Measurements from ENCODE around the gene SBNO2.
A peak's percentile ranks its signal among the peaks of the same experiment; 100 is the strongest.

SBNO2 gene

GRCh38 chr19:1111641-1112267 is 62.3 kb downstream of the SBNO2 start:
- Histone ChIP-seq H3K4me3 (ENCODE audit: low read length) (no peak overlapping the region), H3K9ac (ENCODE audit: low read length) (no peak overlapping the region), H3K27me3 (ENCODE audit: control insufficient read depth, insufficient read depth, low read length) (no peaks in the 10 kb centered on the region), H3K4me1 (ENCODE audit: control insufficient read depth, insufficient read depth, low read length) (peaks cover 23% of the 10 kb centered on the region), H3K9me3 (ENCODE audit: control insufficient read depth, low read length) (no peaks in the 10 kb centered on the region), H3K36me3 (ENCODE audit: control insufficient read depth, insufficient read depth, low read length) (peaks cover 5% of the 10 kb centered on the region)

- Histone ChIP-seq H3K27me3 (ENCODE audit: control insufficient read depth, insufficient read depth, low read length) (no peaks in the 10 kb centered on the region), H3K36me3 (ENCODE audit: control insufficient read depth, insufficient read depth, low read length) (peaks cover 5% of the 10 kb centered on the region), H3K4me1 (ENCODE audit: control insufficient read depth, insufficient read depth, low read length) (peaks cover 30% of the 10 kb centered on the region), H3K4me3 (ENCODE audit: low read length) (no peak overlapping the region), H3K9ac (ENCODE audit: low read length) (no peak overlapping the region), H3K9me3 (ENCODE audit: control insufficient read depth, low read length) (no peaks in the 10 kb centered on the region)
These were observed 63.0 kb downstream of the SBNO2 start for GRCh38 chr19:1110809-1111640.

GRCh38 chr19:1109697-1110671 is 64.1 kb downstream of the SBNO2 start:
- peaks cover 5% of the 10 kb centered on the region for H3K36me3 ChIP-seq (ENCODE audit: control insufficient read depth, insufficient read depth, low read length)
- H3K4me1 ChIP-seq (ENCODE audit: control insufficient read depth, insufficient read depth, low read length) = peaks cover 37% of the 10 kb centered on the region
- H3K4me3 ChIP-seq (ENCODE audit: low read length) = no peak overlapping the region

GRCh38 chr19:1109032-1109551 is 65.0 kb downstream of the SBNO2 start:
- Histone ChIP-seq H3K4me1 (ENCODE audit: control insufficient read depth, insufficient read depth, low read length) (peaks cover 37% of the 10 kb centered on the region), H3K9ac (ENCODE audit: low read length) (no peak overlapping the region), H3K9me3 (ENCODE audit: control insufficient read depth, low read length) (no peaks in the 10 kb centered on the region), H3K4me3 (ENCODE audit: low read length) (no peak overlapping the region), H3K36me3 (ENCODE audit: control insufficient read depth, insufficient read depth, low read length) (peaks cover 2% of the 10 kb centered on the region), H3K27me3 (ENCODE audit: control insufficient read depth, insufficient read depth, low read length) (no peaks in the 10 kb centered on the region)

More at GRCh38 chr19:1109697-1110671, 64.1 kb downstream of the SBNO2 start:
- H3K9me3 ChIP-seq (ENCODE audit: control insufficient read depth, low read length) = no peaks in the 10 kb centered on the region
- no peaks in the 10 kb centered on the region for H3K27me3 ChIP-seq (ENCODE audit: control insufficient read depth, insufficient read depth, low read length)
- H3K9ac ChIP-seq (ENCODE audit: low read length) = no peak overlapping the region

- Histone ChIP-seq H3K27me3 (ENCODE audit: control insufficient read depth, insufficient read depth, low read length) (no peaks in the 10 kb centered on the region), H3K9ac (ENCODE audit: low read length) (no peak overlapping the region), H3K36me3 (ENCODE audit: control insufficient read depth, insufficient read depth, low read length) (no peaks in the 10 kb centered on the region), H3K4me1 (ENCODE audit: control insufficient read depth, insufficient read depth, low read length) (peaks cover 32% of the 10 kb centered on the region), H3K4me3 (ENCODE audit: low read length) (no peak overlapping the region), H3K9me3 (ENCODE audit: control insufficient read depth, low read length) (no peaks in the 10 kb centered on the region)
These were observed 65.6 kb downstream of the SBNO2 start for GRCh38 chr19:1108291-1109031.

- Histone ChIP-seq H3K9me3 (ENCODE audit: control insufficient read depth, low read length) (no peaks in the 10 kb centered on the region), H3K27me3 (ENCODE audit: control insufficient read depth, insufficient read depth, low read length) (no peaks in the 10 kb centered on the region), H3K36me3 (ENCODE audit: control insufficient read depth, insufficient read depth, low read length) (no peaks in the 10 kb centered on the region), H3K4me3 (ENCODE audit: low read length) (no peak overlapping the region), H3K4me1 (ENCODE audit: control insufficient read depth, insufficient read depth, low read length) (peaks cover 32% of the 10 kb centered on the region), H3K9ac (ENCODE audit: low read length) (no peak overlapping the region)
These were observed 66.3 kb downstream of the SBNO2 start for GRCh38 chr19:1107661-1108261.

- no peaks in the 10 kb centered on the region for H3K36me3 ChIP-seq (ENCODE audit: control insufficient read depth, insufficient read depth, low read length)
- H3K4me1 ChIP-seq (ENCODE audit: control insufficient read depth, insufficient read depth, low read length) = peaks cover 35% of the 10 kb centered on the region
- H3K9ac ChIP-seq (ENCODE audit: low read length) = no peak overlapping the region
- H3K9me3 ChIP-seq (ENCODE audit: control insufficient read depth, low read length) = no peaks in the 10 kb centered on the region
- H3K27me3 ChIP-seq (ENCODE audit: control insufficient read depth, insufficient read depth, low read length) = no peaks in the 10 kb centered on the region
- H3K4me3 ChIP-seq (ENCODE audit: low read length) = no peak overlapping the region
These were observed 67.0 kb downstream of the SBNO2 start for GRCh38 chr19:1106841-1107660.

- Histone ChIP-seq H3K9ac (ENCODE audit: low read length) (no peak overlapping the region), H3K4me1 (ENCODE audit: control insufficient read depth, insufficient read depth, low read length) (peaks cover 44% of the 10 kb centered on the region), H3K9me3 (ENCODE audit: control insufficient read depth, low read length) (no peaks in the 10 kb centered on the region), H3K27me3 (ENCODE audit: control insufficient read depth, insufficient read depth, low read length) (no peaks in the 10 kb centered on the region), H3K36me3 (ENCODE audit: control insufficient read depth, insufficient read depth, low read length) (no peaks in the 10 kb centered on the region), H3K4me3 (ENCODE audit: low read length) (no peak overlapping the region)
These were observed 67.9 kb downstream of the SBNO2 start for GRCh38 chr19:1105873-1106840.

- peaks cover 44% of the 10 kb centered on the region for H3K4me1 ChIP-seq (ENCODE audit: control insufficient read depth, insufficient read depth, low read length)
These were observed 68.8 kb downstream of the SBNO2 start for GRCh38 chr19:1105008-1105872.

More at GRCh38 chr19:1105008-1105872, 68.8 kb downstream of the SBNO2 start:
- H3K4me3 ChIP-seq (ENCODE audit: low read length) = no peak overlapping the region
- no peaks in the 10 kb centered on the region for H3K9me3 ChIP-seq (ENCODE audit: control insufficient read depth, low read length)
- peak overlapping the region; percentile 55 for H3K9ac ChIP-seq (ENCODE audit: low read length)
- H3K27me3 ChIP-seq (ENCODE audit: control insufficient read depth, insufficient read depth, low read length) = no peaks in the 10 kb centered on the region
- no peaks in the 10 kb centered on the region for H3K36me3 ChIP-seq (ENCODE audit: control insufficient read depth, insufficient read depth, low read length)

Measured in mucosa of stomach (tissue), 1 donor.